MM.1S (cell line): ENCODE data around the gene C2CD4C.

Experiments
- EZH2 ChIP-seq: fragments of 300-600 bp; sonication (generic); optimal IDR thresholded peaks from 2 replicates; pipeline ENCODE3; 2017; ENCODE audit warnings: low read depth, mild to moderate bottlenecking, antibody characterized with exemption, low read length, mixed read lengths
- EZH2phosphoT487 ChIP-seq: fragments of 300-600 bp; sonication (generic); IDR thresholded peaks from 2 replicates; pipeline ENCODE4 v1.6.1; 2018; ENCODE audit warnings: antibody characterized with exemption, low read length
- TF ChIP-seq, protein P1 (sequence below): fragments of 300-600 bp; sonication (generic); IDR thresholded peaks from 2 replicates; pipeline ENCODE4 v1.5.1; 2016; ENCODE audit warnings: antibody characterized with exemption, low read length, mixed read lengths

- TF ChIP-seq, protein P1, sequence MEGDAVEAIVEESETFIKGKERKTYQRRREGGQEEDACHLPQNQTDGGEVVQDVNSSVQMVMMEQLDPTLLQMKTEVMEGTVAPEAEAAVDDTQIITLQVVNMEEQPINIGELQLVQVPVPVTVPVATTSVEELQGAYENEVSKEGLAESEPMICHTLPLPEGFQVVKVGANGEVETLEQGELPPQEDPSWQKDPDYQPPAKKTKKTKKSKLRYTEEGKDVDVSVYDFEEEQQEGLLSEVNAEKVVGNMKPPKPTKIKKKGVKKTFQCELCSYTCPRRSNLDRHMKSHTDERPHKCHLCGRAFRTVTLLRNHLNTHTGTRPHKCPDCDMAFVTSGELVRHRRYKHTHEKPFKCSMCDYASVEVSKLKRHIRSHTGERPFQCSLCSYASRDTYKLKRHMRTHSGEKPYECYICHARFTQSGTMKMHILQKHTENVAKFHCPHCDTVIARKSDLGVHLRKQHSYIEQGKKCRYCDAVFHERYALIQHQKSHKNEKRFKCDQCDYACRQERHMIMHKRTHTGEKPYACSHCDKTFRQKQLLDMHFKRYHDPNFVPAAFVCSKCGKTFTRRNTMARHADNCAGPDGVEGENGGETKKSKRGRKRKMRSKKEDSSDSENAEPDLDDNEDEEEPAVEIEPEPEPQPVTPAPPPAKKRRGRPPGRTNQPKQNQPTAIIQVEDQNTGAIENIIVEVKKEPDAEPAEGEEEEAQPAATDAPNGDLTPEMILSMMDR: no peak
- no peak for TF ChIP-seq EZH2
- no peak for TF ChIP-seq EZH2phosphoT487
Observed at GRCh38 chr19:398719-399118, 10.2 kb downstream of the C2CD4C start.
